ES-I3 (cell line): ENCODE measurements around the gene RASA2.
"Not testable (repeated sequence)": the region's sequence is repeated elsewhere in the genome, so short reads cannot be mapped to it uniquely, and the experiment has no call there.

Experiments
- H3K36me3 ChIP-seq: 2 replicates; pipeline ENCODE4 v1.6.1; 2013; ENCODE audit warnings: mild to moderate bottlenecking, low read length, control low read depth, moderate library complexity; ENCODE audit not compliant: insufficient read depth
- H3K4me1 ChIP-seq: 2 replicates; pipeline ENCODE4 v1.6.1; 2013; ENCODE audit warnings: mild to moderate bottlenecking, control low read depth, low read length; ENCODE audit not compliant: insufficient read depth
- H3K9ac ChIP-seq: 2 replicates; pipeline ENCODE4 v1.6.1; 2013; ENCODE audit warnings: low read depth, mild to moderate bottlenecking, low read length, moderate library complexity
- H3K9me3 ChIP-seq: 2 replicates; pipeline ENCODE4 v1.6.1; 2013; ENCODE audit warnings: mild to moderate bottlenecking, low read length, moderate library complexity; ENCODE audit not compliant: control insufficient read depth, insufficient read depth

RASA2 gene

DNA sequence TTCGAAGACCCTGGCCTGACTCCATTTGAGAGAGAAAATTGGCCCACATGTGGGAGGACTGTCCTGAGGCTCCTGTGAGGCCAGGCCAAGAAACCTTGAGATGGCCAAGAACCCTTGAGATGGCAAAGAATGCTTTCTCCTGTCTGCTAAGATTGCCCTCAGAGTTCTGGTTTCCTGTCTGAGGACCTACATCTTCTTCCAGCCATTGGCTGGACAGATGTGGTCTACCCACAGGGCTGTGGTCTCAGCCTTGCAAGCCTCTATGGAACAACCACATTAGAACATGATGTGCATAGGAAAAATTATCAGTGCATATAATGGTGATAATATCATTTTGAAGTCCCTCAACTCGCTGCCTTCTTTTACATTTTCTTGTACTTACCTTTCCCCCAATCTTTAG, 10.8 kb upstream of the RASA2 start:
- no peaks in the 10 kb centered on the region for H3K4me1 ChIP-seq
- no peaks in the 10 kb centered on the region for H3K36me3 ChIP-seq
- no peaks in the 10 kb centered on the region for H3K9me3 ChIP-seq
- no peak overlapping the region for H3K9ac ChIP-seq

- H3K9ac ChIP-seq: no peak overlapping the region
- no peaks in the 10 kb centered on the region for H3K4me1 ChIP-seq
- no peaks in the 10 kb centered on the region for H3K36me3 ChIP-seq
- H3K9me3 ChIP-seq: no peaks in the 10 kb centered on the region
These were observed 9.6 kb upstream of the RASA2 start for GRCh38 chr3:141477224-141477623.

- H3K4me1 ChIP-seq: no peaks in the 10 kb centered on the region
- H3K9ac ChIP-seq: no peak overlapping the region
- no peaks in the 10 kb centered on the region for H3K9me3 ChIP-seq
- H3K36me3 ChIP-seq: no peaks in the 10 kb centered on the region
These were observed 8.7 kb upstream of the RASA2 start for GRCh38 chr3:141478139-141478538.

GRCh38 chr3:141478840-141479239, 8.0 kb upstream of the RASA2 start:
- H3K36me3 ChIP-seq, H3K9ac ChIP-seq, H3K4me1 ChIP-seq, H3K9me3 ChIP-seq: not testable (repeated sequence)

GRCh38 chr3:141482245-141482922, 4.4 kb upstream of the RASA2 start:
- no peaks in the 10 kb centered on the region for H3K36me3 ChIP-seq
- no peak overlapping the region for H3K9ac ChIP-seq
- no peaks in the 10 kb centered on the region for H3K9me3 ChIP-seq
- no peaks in the 10 kb centered on the region for H3K4me1 ChIP-seq

DNA sequence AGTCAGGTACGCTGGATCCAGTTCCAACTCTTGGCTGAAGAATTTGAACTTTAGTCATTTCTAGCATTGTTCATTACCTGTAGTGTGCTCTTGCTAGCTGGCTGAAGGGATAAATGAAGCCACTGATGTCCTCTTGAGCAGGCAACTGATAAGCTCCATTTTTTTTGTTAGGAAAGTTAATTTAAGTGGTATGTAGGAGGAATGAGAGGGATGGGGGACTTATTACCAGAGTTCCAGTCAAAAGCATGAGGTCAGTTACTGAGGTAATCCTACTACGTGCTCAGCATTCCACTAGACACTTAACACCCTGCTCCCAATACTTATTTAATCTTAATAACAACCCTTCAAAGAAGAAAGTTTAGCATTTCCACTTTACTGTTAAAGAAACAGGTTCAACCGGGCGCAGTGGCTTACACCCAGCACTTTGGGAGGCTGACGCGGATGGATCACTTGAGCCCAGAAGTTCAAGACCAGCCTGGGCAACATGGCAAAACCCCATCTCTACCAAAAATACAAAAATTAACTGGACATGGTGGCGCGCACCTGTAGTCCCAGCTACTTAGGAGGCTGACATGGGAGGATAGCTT, 2.0 kb upstream of the RASA2 start:
- Histone ChIP-seq H3K36me3 (no peaks in the 10 kb centered on the region), H3K9ac (no peak overlapping the region), H3K4me1 (peaks cover 6% of the 10 kb centered on the region; the same call in 1 of the 2 replicates), H3K9me3 (no peaks in the 10 kb centered on the region)

- Histone ChIP-seq H3K9me3 (no peaks in the 10 kb centered on the region), H3K4me1 (peaks cover 12% of the 10 kb centered on the region), H3K9ac (peak overlapping the region; percentile 66; the same call in 1 of the 2 replicates), H3K36me3 (no peaks in the 10 kb centered on the region)
These were observed 959 bp upstream of the RASA2 start for GRCh38 chr3:141485641-141486495.

GRCh38 chr3:141486496-141486745, 406 bp upstream of the RASA2 start:
- Histone ChIP-seq H3K9ac (peak overlapping the region; percentile 66; the same call in 1 of the 2 replicates), H3K36me3 (no peaks in the 10 kb centered on the region), H3K9me3 (no peaks in the 10 kb centered on the region), H3K4me1 (peaks cover 12% of the 10 kb centered on the region)

DNA sequence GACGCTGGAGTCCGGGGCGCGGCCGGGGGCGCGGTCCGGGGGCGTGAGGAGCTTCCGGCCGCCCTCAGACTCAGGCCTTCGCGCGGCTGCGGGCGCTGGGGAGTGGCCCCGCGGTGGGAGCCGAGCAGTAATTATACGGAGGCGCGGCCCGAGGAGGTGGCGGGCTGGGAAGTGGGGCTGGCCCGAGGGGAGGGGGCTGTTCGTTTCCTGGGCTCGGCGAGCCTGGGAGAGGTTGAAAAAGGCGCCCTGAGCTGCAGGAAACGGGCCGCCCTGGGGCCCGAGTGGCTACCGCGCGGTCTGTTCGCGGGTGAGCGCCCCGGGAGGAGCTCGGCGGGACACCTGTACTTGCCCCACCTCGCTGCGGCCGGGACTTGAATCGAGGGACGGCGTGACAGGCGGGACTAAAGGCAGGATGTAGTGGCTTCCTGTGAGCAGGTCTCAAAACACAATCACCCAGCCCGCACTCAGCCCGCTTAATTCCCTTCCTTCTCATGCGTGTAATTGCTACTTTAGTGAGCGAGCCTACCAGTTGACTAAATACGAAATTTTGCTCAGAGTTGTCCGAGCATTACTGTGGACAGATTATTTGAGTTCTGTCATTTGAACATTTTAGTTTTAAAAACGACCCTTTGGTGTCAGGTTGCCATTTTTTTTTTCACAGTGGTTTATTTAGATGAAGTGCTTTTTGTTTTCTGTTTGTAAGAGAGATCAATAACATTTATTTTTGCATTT, 860 bp downstream of the RASA2 start:
- Histone ChIP-seq H3K4me1 (peaks cover 12% of the 10 kb centered on the region), H3K36me3 (no peaks in the 10 kb centered on the region)

GRCh38 chr3:141489203-141489602, 2.4 kb downstream of the RASA2 start:
- Histone ChIP-seq H3K9me3 (no peaks in the 10 kb centered on the region), H3K9ac (no peak overlapping the region), H3K4me1 (peaks cover 12% of the 10 kb centered on the region), H3K36me3 (no peaks in the 10 kb centered on the region)

More for the DNA sequence above, 860 bp downstream of the RASA2 start:
- Histone ChIP-seq H3K9ac (peak overlapping the region; percentile 95), H3K9me3 (no peaks in the 10 kb centered on the region)

GRCh38 chr3:141491081-141491480, 4.3 kb downstream of the RASA2 start:
- Histone ChIP-seq H3K36me3 (no peaks in the 10 kb centered on the region), H3K4me1 (peaks cover 12% of the 10 kb centered on the region), H3K9ac (no peak overlapping the region), H3K9me3 (no peaks in the 10 kb centered on the region)

DNA sequence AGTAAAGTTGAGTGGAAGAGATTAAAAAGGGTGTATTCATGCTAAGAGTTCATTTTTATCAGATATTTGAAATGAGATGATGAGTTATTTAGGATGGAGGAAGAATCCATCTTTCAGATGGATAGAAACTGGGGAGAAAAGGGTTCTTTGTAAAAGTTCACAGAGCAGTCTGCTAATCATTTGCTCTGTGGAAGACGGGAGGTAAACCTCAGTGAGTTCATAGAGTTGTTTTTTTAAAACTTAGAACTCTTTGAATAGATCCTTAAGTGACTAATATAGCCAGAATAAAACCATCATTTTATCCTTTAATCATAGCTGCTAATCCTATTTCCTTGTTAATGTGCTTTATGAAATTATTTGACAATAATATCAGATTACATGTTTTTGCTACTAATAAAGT, 5.1 kb downstream of the RASA2 start:
- no peak overlapping the region for H3K9ac ChIP-seq
- H3K9me3 ChIP-seq: no peaks in the 10 kb centered on the region
- H3K4me1 ChIP-seq: peaks cover 12% of the 10 kb centered on the region
- no peaks in the 10 kb centered on the region for H3K36me3 ChIP-seq

GRCh38 chr3:141493184-141493583, 6.4 kb downstream of the RASA2 start:
- Histone ChIP-seq H3K9ac (no peak overlapping the region), H3K9me3 (no peaks in the 10 kb centered on the region), H3K4me1 (peaks cover 12% of the 10 kb centered on the region), H3K36me3 (no peaks in the 10 kb centered on the region)

GRCh38 chr3:141497589-141497988, 10.8 kb downstream of the RASA2 start:
- H3K4me1 ChIP-seq, H3K9ac ChIP-seq, H3K36me3 ChIP-seq, H3K9me3 ChIP-seq: not testable (repeated sequence)
